Measurements from ENCODE around the gene LRMDA.

LRMDA gene

GRCh38 chr10:75841266-75841665, 409.8 kb downstream of the LRMDA start:
- in situ Hi-C loops (cut with MboI; ENCODE audit: low sequenced_read_pairs): no loop called here

DNA sequence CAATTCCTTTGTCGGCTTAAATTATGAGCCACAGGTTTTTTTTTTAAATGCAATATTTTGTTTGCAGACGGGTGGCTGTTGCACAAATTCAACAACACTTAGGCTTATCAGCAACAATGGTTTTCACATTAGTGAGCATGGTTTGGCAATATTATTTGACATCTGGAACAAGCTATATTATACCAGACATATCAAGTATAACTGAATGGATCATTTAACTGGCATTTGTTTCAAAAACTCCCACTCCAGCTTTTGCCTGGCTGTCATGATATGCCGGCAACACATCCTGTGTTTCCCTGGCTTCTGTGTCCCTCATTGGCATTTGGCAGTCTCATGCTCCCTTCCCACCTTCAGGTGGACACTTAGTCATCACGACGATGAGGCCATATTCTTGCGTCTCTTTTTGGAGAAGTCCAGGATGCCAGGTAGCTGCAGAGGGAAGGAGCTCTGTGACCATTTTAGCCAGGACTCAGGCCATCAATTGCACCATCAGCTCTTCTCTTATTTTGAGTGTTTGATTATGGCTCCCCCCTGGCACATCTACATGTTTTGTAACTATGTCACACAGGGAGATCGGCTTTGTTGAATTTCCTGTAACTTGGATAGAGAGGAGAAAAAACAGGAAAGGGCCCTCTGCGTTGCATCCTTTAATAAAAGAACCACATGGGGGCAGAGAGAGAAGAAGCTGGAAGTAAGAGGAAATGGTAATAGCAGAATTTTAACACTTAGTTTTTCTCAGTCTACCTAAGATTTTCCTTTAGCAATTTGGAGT, 413.9 kb downstream of the LRMDA start:
- in situ Hi-C loops (cut with MboI; ENCODE audit: low sequenced_read_pairs): no loop called here

DNA sequence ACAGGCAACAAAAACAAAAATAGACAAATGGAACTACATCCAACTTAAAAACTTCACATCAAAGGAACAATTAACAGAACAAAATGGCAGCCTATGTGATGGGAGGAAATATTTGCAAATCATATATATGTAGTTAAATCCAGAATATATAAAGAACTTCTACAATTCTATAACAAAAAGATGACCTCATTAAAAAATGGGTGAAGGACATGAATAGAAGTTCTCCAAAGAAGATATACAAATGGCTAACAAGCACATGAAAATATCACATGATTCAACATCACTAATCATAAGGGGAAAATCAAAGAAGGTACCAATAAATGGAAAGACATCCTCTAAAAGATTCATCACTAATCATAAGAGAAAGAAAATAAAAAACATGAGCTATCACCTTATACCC, 416.1 kb downstream of the LRMDA start:
- in situ Hi-C loops (cut with MboI; ENCODE audit: low sequenced_read_pairs): no loop called here

GRCh38 chr10:75851580-75852345, 420.3 kb downstream of the LRMDA start:
- in situ Hi-C loops (cut with MboI; ENCODE audit: low sequenced_read_pairs): no loop called here

GRCh38 chr10:75852851-75853484, 421.5 kb downstream of the LRMDA start:
- in situ Hi-C loops (cut with MboI; ENCODE audit: low sequenced_read_pairs): no loop called here

DNA sequence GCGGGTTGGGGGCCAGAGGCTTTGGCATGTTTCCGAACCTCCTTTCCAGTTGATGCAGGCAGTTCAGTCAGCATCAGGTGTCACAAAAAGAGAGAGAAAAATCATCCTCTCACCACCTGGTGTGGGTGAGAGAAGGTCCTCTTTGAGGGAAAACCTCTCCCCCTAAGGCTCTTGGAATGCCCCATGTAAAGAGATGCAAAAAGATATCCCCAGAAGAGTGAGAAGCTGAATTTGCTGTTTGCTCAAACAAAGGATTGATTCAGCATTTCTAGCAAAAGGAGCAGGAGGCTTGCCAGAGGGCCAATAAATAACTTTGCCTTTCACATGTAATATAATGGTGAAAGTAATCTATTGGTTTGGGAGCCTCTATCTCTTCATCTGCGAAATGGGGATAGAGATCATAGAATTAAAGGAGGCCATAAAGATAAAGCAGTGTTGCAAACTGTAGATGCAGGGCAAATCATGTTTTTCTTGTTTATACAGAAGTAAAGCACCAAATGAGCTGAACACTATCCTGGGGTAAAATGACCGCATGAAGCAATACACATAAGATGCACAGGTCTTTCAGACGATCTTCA, 425.9 kb downstream of the LRMDA start:
- in situ Hi-C loops (cut with MboI; ENCODE audit: low sequenced_read_pairs): no loop called here

- in situ Hi-C loops (cut with MboI; ENCODE audit: low sequenced_read_pairs): no loop called here
These were observed 426.5 kb downstream of the LRMDA start for GRCh38 chr10:75857896-75858295.

GRCh38 chr10:75858339-75858738, 426.9 kb downstream of the LRMDA start:
- in situ Hi-C loops (cut with MboI; ENCODE audit: low sequenced_read_pairs): no loop called here

DNA sequence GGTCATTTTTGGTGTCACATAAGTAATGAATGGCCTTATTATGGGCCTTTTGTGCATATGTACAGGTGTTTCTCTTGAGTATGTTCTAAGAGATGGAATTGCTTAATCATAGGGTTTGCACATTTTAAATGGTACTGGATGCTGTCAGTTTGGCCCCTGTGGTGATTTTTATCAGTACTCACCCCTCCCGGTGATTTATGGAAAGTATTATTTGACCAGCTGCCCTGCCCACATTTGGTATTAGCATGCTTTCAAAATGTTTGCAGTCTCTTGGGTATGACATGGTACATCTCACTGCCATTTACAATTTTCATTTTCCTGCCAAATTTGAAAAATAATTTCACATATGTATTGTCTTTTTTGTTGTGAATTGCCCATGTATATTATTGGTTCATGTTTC, 427.7 kb downstream of the LRMDA start:
- in situ Hi-C loops (cut with MboI; ENCODE audit: low sequenced_read_pairs): no loop called here

- in situ Hi-C loops (cut with MboI; ENCODE audit: low sequenced_read_pairs): no loop called here
These were observed 428.6 kb downstream of the LRMDA start for GRCh38 chr10:75860009-75860408.

- in situ Hi-C loops (cut with MboI; ENCODE audit: low sequenced_read_pairs): no loop called here
These were observed 430.2 kb downstream of the LRMDA start for GRCh38 chr10:75861582-75861981.

- in situ Hi-C loops (cut with MboI; ENCODE audit: low sequenced_read_pairs): no loop called here
These were observed 431.5 kb downstream of the LRMDA start for GRCh38 chr10:75862935-75863334.

- in situ Hi-C loops (cut with MboI; ENCODE audit: low sequenced_read_pairs): no loop called here
These were observed 433.3 kb downstream of the LRMDA start for GRCh38 chr10:75864717-75865116.

- in situ Hi-C loops (cut with MboI; ENCODE audit: low sequenced_read_pairs): no loop called here
These were observed 434.2 kb downstream of the LRMDA start for GRCh38 chr10:75865413-75866299.

DNA sequence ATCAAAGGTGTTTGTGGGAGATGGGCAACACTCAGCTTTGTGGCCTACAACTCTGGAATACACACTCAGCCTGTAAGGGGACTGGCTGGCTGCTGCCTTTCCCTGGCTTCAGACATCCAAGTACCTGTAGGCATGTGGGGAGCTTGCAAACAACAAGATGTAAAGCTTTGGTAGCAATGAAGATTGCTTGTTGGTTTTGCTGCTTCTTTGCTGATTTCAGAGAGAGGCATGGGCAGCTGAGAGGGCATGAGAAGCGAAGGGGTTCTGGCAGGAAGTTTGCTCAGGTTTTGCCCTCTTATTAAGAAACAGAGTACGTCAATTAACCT, 434.8 kb downstream of the LRMDA start:
- in situ Hi-C loops (cut with MboI; ENCODE audit: low sequenced_read_pairs): no loop called here

DNA sequence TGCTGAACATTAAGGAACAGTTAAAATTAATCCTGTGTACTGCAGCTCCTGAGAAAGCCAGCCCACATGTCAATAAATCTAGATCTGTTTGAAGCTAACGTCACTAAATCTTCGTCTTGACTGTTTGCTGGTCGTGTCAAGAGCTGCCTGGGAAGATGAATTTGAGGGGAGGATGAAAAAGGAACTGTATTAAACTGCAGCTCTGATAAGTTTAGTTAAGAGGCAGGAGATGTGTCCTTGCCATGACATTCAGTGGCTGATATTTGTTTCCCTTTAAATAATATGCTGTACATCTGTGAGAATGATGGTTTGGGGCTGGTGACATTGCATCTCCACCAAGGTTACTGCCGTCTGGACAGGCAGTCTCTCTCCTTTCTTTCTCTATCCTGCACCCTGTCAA, 435.3 kb downstream of the LRMDA start:
- in situ Hi-C loops (cut with MboI; ENCODE audit: low sequenced_read_pairs): no loop called here

DNA sequence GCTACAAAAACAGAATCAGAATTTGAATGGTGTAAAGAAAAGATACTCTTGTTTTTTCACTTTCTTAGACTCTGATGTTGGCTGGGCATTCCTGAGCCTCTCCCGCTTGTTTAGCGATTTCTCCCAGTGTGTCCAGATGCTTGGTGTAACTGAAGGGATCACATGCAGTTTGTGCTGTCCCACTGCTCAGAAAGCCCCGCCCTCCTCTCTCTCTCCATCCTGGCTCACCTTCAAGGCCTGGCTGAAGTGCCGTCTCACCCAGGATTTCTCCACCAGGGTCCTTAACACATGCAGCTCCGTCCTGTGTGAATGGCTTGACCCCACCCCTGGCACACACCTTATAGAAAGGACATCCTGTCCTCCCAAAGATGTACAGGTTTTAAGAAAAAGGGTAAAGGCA, 437.1 kb downstream of the LRMDA start:
- in situ Hi-C loops (cut with MboI; ENCODE audit: low sequenced_read_pairs): no loop called here

- in situ Hi-C loops (cut with MboI; ENCODE audit: low sequenced_read_pairs): no loop called here
These were observed 438.7 kb downstream of the LRMDA start for GRCh38 chr10:75870039-75870645.

DNA sequence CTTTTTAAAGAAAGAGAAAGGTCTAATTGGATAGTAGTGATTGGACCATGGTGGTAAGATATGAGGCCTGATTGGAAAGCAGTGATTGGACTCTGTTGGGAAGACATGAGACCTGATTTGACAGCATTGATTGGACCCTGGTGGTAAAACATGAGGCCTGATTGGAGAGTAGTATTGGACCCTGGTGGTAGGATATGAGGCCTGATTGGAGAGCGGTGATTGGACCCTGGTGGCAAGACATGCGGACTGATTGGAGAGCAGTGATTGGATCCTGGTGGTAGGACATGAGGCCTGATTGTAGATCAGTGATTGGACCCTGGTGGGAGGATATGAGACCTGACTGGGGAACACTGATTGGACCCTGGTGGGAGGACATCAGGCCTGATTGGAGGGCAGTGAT, 444.3 kb downstream of the LRMDA start:
- in situ Hi-C loops (cut with MboI; ENCODE audit: low sequenced_read_pairs): no loop called here

- in situ Hi-C loops (cut with MboI; ENCODE audit: low sequenced_read_pairs): no loop called here
These were observed 445.3 kb downstream of the LRMDA start for GRCh38 chr10:75876710-75877109.

All from HL-60/S4 treated with retinoic acid at 250 ng/mL for 4 days and 3 days (cell line).